H1 (cell line): ENCODE results near the gene SPPL3. TPM values are rescaled to one million over a fixed set of nuclear protein-coding genes. Genes with fewer than 3 reads are reported as not detected.

Experiments used
- CTCF ChIA-PET: fragments of 300-600 bp; sonication (Branson Sonifier 250); formaldehyde crosslinking; loops from one replicate; lab custom pipeline; 2021; ENCODE audit not compliant: partially characterized antibody; lab: Charles Lee
- POLR2A ChIA-PET: fragments of 300-600 bp; sonication (Branson Sonifier 250); formaldehyde crosslinking; loops from one replicate; lab custom pipeline; 2021; ENCODE audit warnings: inconsistent platforms; ENCODE audit not compliant: partially characterized antibody; lab: Charles Lee
- DNase-seq, 2 experiments: peaks; one replicate each; pipeline versions ENCODE4 v3.0.0 to v3.0.0-alpha.2; 2010 to 2022; ENCODE audit warnings: low spot score in 2 of 2, low read depth in 1 of 2, mixed read lengths in 1 of 2
- FAIRE-seq: peaks from 2 replicates; lab custom pipeline; 2011; peaks lifted over from hg19 to GRCh38; lab: Jason Lieb, UNC
- H2AFZ ChIP-seq: 2 replicates; pipeline ENCODE4 v1.8.1; 2012; ENCODE audit warnings: low read length, inconsistent platforms
- H2AK5ac ChIP-seq: 2 replicates; pipeline ENCODE4 v1.6.1; 2013; ENCODE audit warnings: low read depth, low read length
- H2BK120ac ChIP-seq: replicated peaks from 2 replicates; pipeline ENCODE3; 2013; ENCODE audit warnings: low read depth, low read length, inconsistent platforms
- H2BK12ac ChIP-seq: 2 replicates; pipeline ENCODE4 v1.6.1; 2013; ENCODE audit warnings: low read depth, low read length
- H2BK15ac ChIP-seq: 2 replicates; pipeline ENCODE4 v1.6.1; 2013; ENCODE audit warnings: low read length
- H2BK20ac ChIP-seq: 2 replicates; pipeline ENCODE4 v1.6.1; 2013; ENCODE audit warnings: low read length
- H2BK5ac ChIP-seq: 2 replicates; pipeline ENCODE4 v1.6.1; 2013; ENCODE audit warnings: low read depth, low read length
- H3K14ac ChIP-seq: 2 replicates; pipeline ENCODE4 v1.6.1; 2013; ENCODE audit warnings: inconsistent platforms; ENCODE audit not compliant: insufficient read length
- H3K18ac ChIP-seq: 2 replicates; pipeline ENCODE4 v1.6.1; 2013; ENCODE audit warnings: low read length; ENCODE audit errors: extremely low read depth
- H3K23ac ChIP-seq: 2 replicates; pipeline ENCODE4 v1.6.1; 2013; ENCODE audit warnings: inconsistent platforms; ENCODE audit not compliant: insufficient read length
- H3K23me2 ChIP-seq: 2 replicates; pipeline ENCODE4 v1.6.1; 2013; ENCODE audit warnings: low read depth, low read length
- H3K27ac ChIP-seq: 2 replicates; pipeline ENCODE4 v1.6.1; 2011; ENCODE audit warnings: low read depth, low read length, inconsistent platforms
- H3K27me3 ChIP-seq, 4 experiments: replicated peaks in 1 of 4; 1 replicate in 1 of 4; 2 replicates in 3 of 4; pipeline versions ENCODE4 v1.6.1 to v1.8.1; 2011 to 2013; ENCODE audit warnings: low read length in 3 of 4, mild to moderate bottlenecking in 3 of 4, inconsistent platforms in 2 of 4, mixed read lengths in 2 of 4, moderate library complexity in 1 of 4; ENCODE audit not compliant: control insufficient read depth in 3 of 4, insufficient read depth in 3 of 4; ENCODE audit errors: extremely low read depth in 1 of 4
- H3K36me3 ChIP-seq, 4 experiments: 2 replicates each; pipeline versions ENCODE4 v1.6.1 to v1.8.1; 2011 to 2013; ENCODE audit warnings: mild to moderate bottlenecking in 4 of 4, low read length in 3 of 4, moderate library complexity in 2 of 4, control low read depth in 1 of 4, inconsistent platforms in 1 of 4; ENCODE audit not compliant: insufficient read depth in 4 of 4, control insufficient read depth in 2 of 4
- H3K4ac ChIP-seq: replicated peaks from 2 replicates; pipeline ENCODE3; 2013; ENCODE audit warnings: low read length, low read depth, mixed read lengths, inconsistent platforms; ENCODE audit not compliant: insufficient read length
- H3K4me1 ChIP-seq, 4 experiments: replicated peaks in 1 of 4; 1 replicate in 1 of 4; 2 replicates in 3 of 4; pipeline versions ENCODE4 v1.6.1 to v1.8.1; 2011 to 2013; ENCODE audit warnings: low read length in 3 of 4, inconsistent platforms in 2 of 4, mixed read lengths in 1 of 4; ENCODE audit not compliant: insufficient read depth in 4 of 4, control insufficient read depth in 3 of 4
- H3K4me2 ChIP-seq, 2 experiments: 2 replicates each; pipeline versions ENCODE4 v1.6.1 to v1.8.1; 2011 to 2013; ENCODE audit warnings: low read depth in 2 of 2, low read length in 2 of 2, control low read depth in 1 of 2, inconsistent platforms in 1 of 2, mild to moderate bottlenecking in 1 of 2; ENCODE audit not compliant: insufficient read depth in 1 of 2
- H3K4me3 ChIP-seq, 4 experiments: fragments of 200-600, 300-600 bp in 1 of 4; sonication (generic), shearing (Covaris generic), sonication (Bioruptor Twin) in 1 of 4; 2 replicates each; pipeline versions ENCODE4 v1.5.1 to v1.8.1; 2011 to 2016; ENCODE audit warnings: low read length in 4 of 4, low read depth in 3 of 4, control low read depth in 2 of 4, inconsistent platforms in 2 of 4, mild to moderate bottlenecking in 2 of 4, mixed read lengths in 1 of 4, moderate library complexity in 1 of 4; ENCODE audit not compliant: insufficient read depth in 2 of 4; ENCODE audit errors: extremely low read depth in 1 of 4
- H3K56ac ChIP-seq: replicated peaks from 2 replicates; pipeline ENCODE3; 2013; ENCODE audit warnings: low read depth, mild to moderate bottlenecking, mixed read lengths, low read length, inconsistent platforms; ENCODE audit not compliant: insufficient read length
- H3K79me1 ChIP-seq: 2 replicates; pipeline ENCODE4 v1.6.1; 2013; ENCODE audit warnings: low read depth, low read length, control low read depth
- H3K79me2 ChIP-seq, 2 experiments: 2 replicates each; pipeline versions ENCODE4 v1.6.1 to v1.8.1; 2012 to 2013; ENCODE audit warnings: low read length in 2 of 2, mild to moderate bottlenecking in 2 of 2, inconsistent platforms in 1 of 2; ENCODE audit not compliant: insufficient read depth in 2 of 2, control insufficient read depth in 1 of 2
- H3K9ac ChIP-seq, 4 experiments: replicated peaks in 1 of 4; 1 replicate in 1 of 4; 2 replicates in 3 of 4; pipeline versions ENCODE4 v1.6.1 to v1.8.1; 2011 to 2013; ENCODE audit warnings: low read depth in 3 of 4, low read length in 3 of 4, control low read depth in 2 of 4, mild to moderate bottlenecking in 2 of 4, moderate library complexity in 2 of 4, inconsistent platforms in 1 of 4; ENCODE audit errors: extremely low read depth in 1 of 4
- H3K9me3 ChIP-seq, 2 experiments: 2 replicates each; pipeline versions ENCODE4 v1.6.1 to v1.8.1; 2012 to 2013; ENCODE audit warnings: mild to moderate bottlenecking in 2 of 2, moderate library complexity in 2 of 2, control low read depth in 1 of 2, inconsistent platforms in 1 of 2, low read depth in 1 of 2, low read length in 1 of 2, mixed read lengths in 1 of 2; ENCODE audit not compliant: insufficient read depth in 2 of 2
- H4K20me1 ChIP-seq, 2 experiments: replicated peaks in 1 of 2; 2 replicates each; pipeline versions ENCODE3 to v1.8.1; 2011 to 2013; ENCODE audit warnings: inconsistent platforms in 2 of 2, low read length in 2 of 2, mild to moderate bottlenecking in 1 of 2; ENCODE audit not compliant: insufficient read depth in 2 of 2, control insufficient read depth in 1 of 2
- H4K5ac ChIP-seq: 2 replicates; pipeline ENCODE4 v1.6.1; 2013; ENCODE audit warnings: low read length, low read depth, mixed read lengths, inconsistent platforms; ENCODE audit not compliant: insufficient read length
- H4K8ac ChIP-seq: 2 replicates; pipeline ENCODE4 v1.8.0; 2013; ENCODE audit warnings: mild to moderate bottlenecking, moderate library complexity, low read length, inconsistent platforms; ENCODE audit not compliant: insufficient read depth; ENCODE audit errors: extremely low read depth
- H4K91ac ChIP-seq: replicated peaks from 2 replicates; pipeline ENCODE3; 2013; ENCODE audit warnings: low read length, mixed read lengths, inconsistent platforms; ENCODE audit not compliant: insufficient read length
- EP300 ChIP-seq, 2 experiments: IDR thresholded peaks; 1 replicate in 1 of 2; 2 replicates in 1 of 2; pipeline ENCODE4 v1.6.1; 2011 to 2012; ENCODE audit warnings: low read depth in 2 of 2, low read length in 2 of 2, mild to moderate bottlenecking in 2 of 2, borderline replicate concordance in 1 of 2, inconsistent platforms in 1 of 2, moderate library complexity in 1 of 2
- KDM1A ChIP-seq: fragments of 200-600, 300-600 bp; sonication (generic); IDR thresholded peaks from 2 replicates; pipeline ENCODE4 v1.7.1; 2016; ENCODE audit warnings: mild to moderate bottlenecking, low read length, borderline replicate concordance
- WGBS, 2 experiments: shearing (Covaris generic) in 1 of 2; methylation state at CpG; one replicate each; pipeline versions ENCODE4 v1.1.6 to v1.1.7; 2013 to 2015; ENCODE audit warnings: low lambda C conversion rate in 2 of 2, mixed read lengths in 2 of 2, inconsistent platforms in 1 of 2, low coverage in 1 of 2, missing lambda C conversion rate in 1 of 2; ENCODE audit not compliant: insufficient replicate concordance in 2 of 2, insufficient coverage in 1 of 2, insufficient read length in 1 of 2; ENCODE audit errors: extremely low coverage in 1 of 2, missing lambda C conversion rate in 1 of 2; 5-methylcytosine and 5-hydroxymethylcytosine counted together
- polyA plus RNA-seq, 7 experiments: library from polyadenylated mRNA; depleted of rRNA in 3 of 7; stranded (reverse) in 5 of 7; unstranded in 2 of 7; fragments of >200 nt in 5 of 7; fragments of 200-250 nt in 2 of 7; gene quantifications; 1 replicate in 5 of 7; 2 replicates in 1 of 7; 4 replicates in 1 of 7; pipeline versions ENCODE4 v1.2.1 to v1.2.3, GENCODE V29; 2011 to 2013; ENCODE audit warnings: missing spikeins in 2 of 7, mixed read lengths in 2 of 7
- total RNA-seq: library from RNA; stranded (reverse); fragmentation: NEBNext Ultra II Directional; extraction: Animal tissue kit (Norgen Biotek cat#: 25700); gene quantifications from 2 replicates; pipeline ENCODE4 v1.2.1, GENCODE V29; 2021

The SPPL3 gene
- total and polyA plus RNA-seq, 2 of the 8 experiments (the other 6 are each of a cell fraction or from before 2014, with no cell fraction given), result 27.3 to 48.4 TPM

DNA sequence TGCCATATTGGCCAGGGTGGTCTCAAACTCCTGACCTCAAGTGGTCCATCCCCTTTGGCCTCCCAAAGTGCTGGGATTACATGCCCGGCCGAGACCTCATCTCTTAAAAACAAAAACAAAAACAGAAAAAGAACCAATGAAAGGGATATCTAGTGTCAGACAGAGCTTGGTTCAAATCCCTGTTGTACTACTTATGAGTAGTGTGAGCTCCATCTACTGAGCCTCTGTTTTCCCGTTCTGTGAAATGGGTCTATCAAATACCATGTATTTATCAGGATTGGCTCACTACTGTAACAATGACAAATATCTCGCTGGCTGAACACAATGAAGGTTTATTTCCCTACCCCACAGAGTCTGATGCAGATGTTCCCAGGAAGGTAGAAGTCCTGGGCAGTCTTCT, 37.3 kb upstream of the SPPL3 start:
- Histone ChIP-seq H3K18ac (no peak overlapping the region), H3K27ac (no peak overlapping the region)
- no peak for FAIRE-seq
- peak; percentile 74; the same call in 1 of the 2 replicates for TF ChIP-seq KDM1A
- no peak for TF ChIP-seq EP300 (IDR thresholded peaks at IDR 0.05; ENCODE audit: borderline replicate concordance in 1 of 2, low read depth in 2 of 2, low read length in 2 of 2)
- TF ChIP-seq, all 59 proteins: peak for 1
- Histone ChIP-seq H3K79me2 (no peaks in the 10 kb centered on the region), H3K27me3 (no peaks in the 10 kb centered on the region), H3K4me1 (no peaks in the 10 kb centered on the region), H2AK5ac (no peak overlapping the region), H3K79me1 (no peaks in the 10 kb centered on the region), H4K5ac (no peak overlapping the region), H2BK20ac (no peak overlapping the region), H4K8ac (no peak overlapping the region), H3K9ac (no peak overlapping the region), H4K20me1 (no peaks in the 10 kb centered on the region), H3K4me3 (no peak overlapping the region), H3K23me2 (no peaks in the 10 kb centered on the region), H2BK120ac (no peak overlapping the region), H3K14ac (no peak overlapping the region), H2AFZ (no peak overlapping the region), H2BK15ac (no peak overlapping the region), H2BK5ac (no peak overlapping the region), H3K23ac (no peak overlapping the region), H2BK12ac (no peak overlapping the region), H3K36me3 (no peaks in the 10 kb centered on the region), H3K56ac (no peak overlapping the region), H4K91ac (no peak overlapping the region), H3K4ac (no peak overlapping the region), H3K9me3 (no peaks in the 10 kb centered on the region), H3K4me2 (no peak overlapping the region)
- POLR2A ChIA-PET, result no interaction called here
- no peak for DNase-seq
- CTCF ChIA-PET, result interaction anchor here (0.6 kb wide), 2 partner anchors 12 to 362 kb away, joined by 3 read pairs; no protein-coding TSS in a partner anchor
- WGBS, 2 experiments, result 80% methylated on average over 4 of the region's 4 CpGs; no CpG with 5 or more reads in 1 of the 2 experiments
